Gastrocnemius medialis (tissue), 4 donors: ENCODE data around the gene OGN. TPM values are rescaled to one million over a fixed set of nuclear protein-coding genes. Genes with fewer than 3 reads are reported as not detected.

ENCODE experiments used
- ATAC-seq, 2 donors: fragments of 150-250 bp; one replicate each; pipeline ENCODE4 v1.9.1; 2016
- DNase-seq, 2 donors: peaks; one replicate each; pipeline ENCODE4 v3.0.0-alpha.2; 2019
- H3K27ac ChIP-seq, 4 donors: fragments of 200-600 bp; sonication (generic); 1 replicate in 1 of 4; 2 replicates in 3 of 4; pipeline ENCODE4 v1.5.1; 2016 to 2018; ENCODE audit warnings: mild to moderate bottlenecking in 2 of 4, moderate library complexity in 1 of 4
- H3K27me3 ChIP-seq, 3 donors: fragments of 200-600 bp; sonication (generic) in 2 of 3; 1 replicate in 1 of 3; 2 replicates in 2 of 3; pipeline versions ENCODE4 v1.5.1 to v1.6.0; 2016 to 2019; ENCODE audit warnings: mild to moderate bottlenecking in 1 of 3, moderate library complexity in 1 of 3
- H3K36me3 ChIP-seq, 2 donors: fragments of 200-600 bp; sonication (generic) in 1 of 2; one replicate each; pipeline ENCODE4 v1.5.1; 2017 to 2018
- H3K4me1 ChIP-seq, 2 donors: fragments of 200-600 bp; sonication (generic) in 1 of 2; one replicate each; pipeline ENCODE4 v1.5.1; 2016 to 2017; ENCODE audit warnings: mild to moderate bottlenecking in 2 of 2
- H3K4me3 ChIP-seq, 4 donors: fragments of 200-600 bp; sonication (generic) in 3 of 4; 1 replicate in 1 of 4; 2 replicates in 3 of 4; pipeline ENCODE4 v1.5.1; 2016 to 2019; ENCODE audit warnings: mild to moderate bottlenecking in 2 of 4
- H3K9me3 ChIP-seq, 3 donors: fragments of 200-600 bp; sonication (generic) in 2 of 3; 1 replicate in 1 of 3; 2 replicates in 2 of 3; pipeline ENCODE4 v1.5.1; 2016 to 2019
- POLR2A ChIP-seq, 2 donors: fragments of 450-650 bp; IDR thresholded peaks; one replicate each; pipeline ENCODE4 v1.6.1; 2017; ENCODE audit warnings: antibody characterized with exemption in 2 of 2, mild to moderate bottlenecking in 2 of 2, moderate library complexity in 2 of 2
- in situ Hi-C, 4 donors: fragments of 200-750 bp; cut with MboI; loops; one replicate each; pipeline versions ENCODE4 v1.15.0 to v1.8.0; 2017; ENCODE audit warnings: low sequenced_read_pairs in 4 of 4
- intact Hi-C: fragments of 100-400 bp; cut with DNase I; formaldehyde crosslinking; loops from one replicate; pipeline ENCODE4 v1.15.1; 2023; ENCODE audit warnings: low total_unique reads
- total RNA-seq, 4 donors: library from RNA; depleted of rRNA; stranded (reverse); fragments of >200 nt; gene quantifications; one replicate each; pipeline versions ENCODE4 v1.1.0 to v1.2.3, GENCODE V29; 2016
- TF ChIP-seq, protein P1 (sequence below), 5 experiments: fragments of 450-650 bp in 3 of 5; fragments of 200-600 bp in 2 of 5; sonication (generic) in 2 of 5; IDR thresholded peaks in 4 of 5; conservative IDR thresholded peaks in 1 of 5; 1 replicate in 4 of 5; 2 replicates in 1 of 5; pipeline ENCODE4 v1.5.1; 2016 to 2019; ENCODE audit warnings: antibody characterized with exemption in 5 of 5, mild to moderate bottlenecking in 3 of 5, moderate library complexity in 3 of 5

Gene OGN
- total RNA-seq, 4 donors from 2014 or later, result 1.1 to 3.1 (median 1.7) TPM; not detected in 1

DNA sequence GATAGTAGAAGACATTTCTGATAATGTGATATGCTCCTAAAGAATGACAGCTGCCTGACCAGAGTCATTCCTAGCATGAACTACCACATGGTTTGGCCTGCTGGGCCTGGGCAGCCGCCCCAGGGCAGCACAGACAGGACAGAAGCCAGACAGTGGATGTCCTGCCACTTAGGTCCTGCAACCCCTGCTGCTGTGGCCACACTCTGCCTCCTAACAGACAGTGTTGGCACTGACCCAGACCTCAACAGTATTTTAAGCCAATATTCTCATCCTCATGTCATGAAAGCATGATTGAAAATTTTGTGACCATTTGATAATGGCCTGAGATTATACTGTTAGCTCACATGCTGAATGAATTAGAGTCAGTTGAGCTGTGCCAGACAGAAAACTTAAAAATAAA is 62.8 kb downstream of the OGN start:
- Histone ChIP-seq H3K9me3 (no peaks in the 10 kb centered on the region), H3K27me3 (no peaks in the 10 kb centered on the region), H3K36me3 (peaks cover 0 to 21% of the 10 kb centered on the region in 2 donors), H3K27ac (no peak overlapping the region), H3K4me1 (no peaks in the 10 kb centered on the region), H3K4me3 (no peak overlapping the region)
- intact Hi-C loops (loop anchor here (5.0 to 10.0 kb wide), 2 partner anchors 93 to 291 kb away; no protein-coding TSS in a partner anchor), in situ Hi-C loops (loop anchor here in 2 of 4 donors (25.0 kb wide), 2 partner anchors 296 to 446 kb away; no protein-coding TSS in a partner anchor)
- no peak for DNase-seq
- no peak for ATAC-seq
- TF ChIP-seq POLR2A (IDR thresholded peaks at IDR 0.05), result no peak
- TF ChIP-seq, protein P1, sequence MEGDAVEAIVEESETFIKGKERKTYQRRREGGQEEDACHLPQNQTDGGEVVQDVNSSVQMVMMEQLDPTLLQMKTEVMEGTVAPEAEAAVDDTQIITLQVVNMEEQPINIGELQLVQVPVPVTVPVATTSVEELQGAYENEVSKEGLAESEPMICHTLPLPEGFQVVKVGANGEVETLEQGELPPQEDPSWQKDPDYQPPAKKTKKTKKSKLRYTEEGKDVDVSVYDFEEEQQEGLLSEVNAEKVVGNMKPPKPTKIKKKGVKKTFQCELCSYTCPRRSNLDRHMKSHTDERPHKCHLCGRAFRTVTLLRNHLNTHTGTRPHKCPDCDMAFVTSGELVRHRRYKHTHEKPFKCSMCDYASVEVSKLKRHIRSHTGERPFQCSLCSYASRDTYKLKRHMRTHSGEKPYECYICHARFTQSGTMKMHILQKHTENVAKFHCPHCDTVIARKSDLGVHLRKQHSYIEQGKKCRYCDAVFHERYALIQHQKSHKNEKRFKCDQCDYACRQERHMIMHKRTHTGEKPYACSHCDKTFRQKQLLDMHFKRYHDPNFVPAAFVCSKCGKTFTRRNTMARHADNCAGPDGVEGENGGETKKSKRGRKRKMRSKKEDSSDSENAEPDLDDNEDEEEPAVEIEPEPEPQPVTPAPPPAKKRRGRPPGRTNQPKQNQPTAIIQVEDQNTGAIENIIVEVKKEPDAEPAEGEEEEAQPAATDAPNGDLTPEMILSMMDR (IDR thresholded peaks at IDR 0.05 in 4 of 5, conservative IDR thresholded peaks at IDR 0.05 in 1 of 5), result no peak

DNA sequence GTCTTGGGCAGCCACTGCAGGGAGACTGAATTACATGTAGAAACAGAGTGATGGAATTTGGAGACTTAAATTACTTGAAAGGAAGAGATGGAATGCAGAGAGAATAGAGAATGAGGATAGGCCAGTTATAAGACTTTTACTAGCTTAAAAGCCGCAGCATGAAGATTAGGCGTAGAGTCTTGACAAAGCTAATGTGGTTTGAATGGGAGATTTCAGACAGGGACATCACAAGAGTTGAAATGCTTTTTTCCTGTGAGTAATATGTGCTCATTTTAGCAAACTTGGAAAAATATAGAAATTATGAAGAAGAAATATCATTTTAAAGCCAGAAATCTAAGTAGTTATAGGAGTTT is 71.1 kb downstream of the OGN start:
- intact Hi-C loops, result no loop called here
- no peak for ATAC-seq
- Histone ChIP-seq H3K27ac (no peak overlapping the region), H3K4me1 (no peaks in the 10 kb centered on the region), H3K27me3 (no peaks in the 10 kb centered on the region), H3K36me3 (peaks cover 0 to 13% of the 10 kb centered on the region in 2 donors), H3K9me3 (no peaks in the 10 kb centered on the region), H3K4me3 (no peak overlapping the region)
- DNase-seq, result no peak
- in situ Hi-C loops, result loop anchor here in 3 of 4 donors (10.0 to 25.0 kb wide), 3 partner anchors 302 to 454 kb away; no protein-coding TSS in a partner anchor
- no peak for TF ChIP-seq POLR2A (IDR thresholded peaks at IDR 0.05)
- TF ChIP-seq, protein P1 (IDR thresholded peaks at IDR 0.05 in 4 of 5, conservative IDR thresholded peaks at IDR 0.05 in 1 of 5), result no peak

Other genes starting within 250 kb of the OGN start
- 100 to 1,000 TPM in 2 of 4 donors, 10 to 100 TPM in 2; 87.0 to 111 (median 100) TPM for gene IARS1, start 110.9 kb downstream of the OGN start, total RNA-seq
- gene NOL8, start 79.2 kb downstream of the OGN start, total RNA-seq, result 10 to 100 TPM; 11.5 to 20.2 (median 14.0) TPM
- 10 to 100 TPM in 1 of 4 donors, 1 to 10 TPM in 3; 1.8 to 11.5 (median 8.7) TPM for gene CENPP, start 78.6 kb downstream of the OGN start, total RNA-seq
- gene OMD, start 19.9 kb upstream of the OGN start, total RNA-seq, result 1 to 10 TPM; 1.2 to 4.0 (median 1.9) TPM
- gene ASPN, start 77.9 kb upstream of the OGN start, total RNA-seq, result 1 to 10 TPM; 1.4 to 4.2 (median 3.1) TPM
- 1 to 10 TPM; 1.5 to 9.7 (median 3.9) TPM for gene ECM2, start 131.4 kb upstream of the OGN start, total RNA-seq